Liver (tissue), 9 donors: Measurements from ENCODE around the gene IQCH. TPM values are rescaled to one million over a fixed set of nuclear protein-coding genes. Genes with fewer than 3 reads are reported as not detected.

Experiments
- DNase-seq: peaks from one replicate; pipeline ENCODE4 v3.0.0-alpha.2; 2017; ENCODE audit warnings: low spot score
- H3K27ac ChIP-seq, 2 donors: one replicate each; pipeline ENCODE4 v1.7.0; 2013; ENCODE audit warnings: inconsistent platforms in 2 of 2, low read length in 2 of 2, control low read depth in 1 of 2, low read depth in 1 of 2, mild to moderate bottlenecking in 1 of 2
- H3K27me3 ChIP-seq, 4 donors: one replicate each; pipeline versions ENCODE4 v1.6.1 to v1.7.0; 2013; ENCODE audit warnings: low read length in 3 of 4, inconsistent platforms in 1 of 4, mild to moderate bottlenecking in 1 of 4, moderate library complexity in 1 of 4; ENCODE audit not compliant: control insufficient read depth in 4 of 4, insufficient read depth in 4 of 4
- H3K36me3 ChIP-seq, 4 donors: one replicate each; pipeline versions ENCODE4 v1.6.1 to v1.7.0; 2013; ENCODE audit warnings: low read length in 3 of 4, mild to moderate bottlenecking in 3 of 4, low read depth in 1 of 4, moderate library complexity in 1 of 4; ENCODE audit not compliant: control insufficient read depth in 4 of 4, insufficient read depth in 3 of 4
- H3K4me1 ChIP-seq, 4 donors: one replicate each; pipeline versions ENCODE4 v1.6.1 to v1.7.0; 2013; ENCODE audit warnings: low read length in 3 of 4, mild to moderate bottlenecking in 3 of 4, moderate library complexity in 1 of 4; ENCODE audit not compliant: control insufficient read depth in 4 of 4, insufficient read depth in 4 of 4
- H3K4me3 ChIP-seq, 3 donors: one replicate each; pipeline versions ENCODE4 v1.6.1 to v1.7.0; 2013; ENCODE audit warnings: low read length in 3 of 3, control low read depth in 1 of 3, low read depth in 1 of 3, mild to moderate bottlenecking in 1 of 3
- H3K9ac ChIP-seq, 2 donors: one replicate each; pipeline ENCODE4 v1.7.0; 2013; ENCODE audit warnings: low read length in 2 of 2, mild to moderate bottlenecking in 2 of 2, moderate library complexity in 2 of 2, control low read depth in 1 of 2, low read depth in 1 of 2
- H3K9me3 ChIP-seq, 4 donors: one replicate each; pipeline versions ENCODE4 v1.6.1 to v1.7.0; 2013; ENCODE audit warnings: low read length in 3 of 4; ENCODE audit not compliant: control insufficient read depth in 4 of 4
- EGR1 ChIP-seq, 2 donors: IDR thresholded peaks; 2 replicates each; pipeline ENCODE4 v1.6.1; 2016 to 2018; ENCODE audit warnings: antibody characterized with exemption in 2 of 2, low read depth in 2 of 2
- FOXA1 ChIP-seq: IDR thresholded peaks from 2 replicates; pipeline ENCODE4 v1.6.1; 2016; ENCODE audit warnings: antibody characterized with exemption
- FOXA2 ChIP-seq: IDR thresholded peaks from 2 replicates; pipeline ENCODE4 v1.6.1; 2016; ENCODE audit warnings: antibody characterized with exemption
- GABPA ChIP-seq, 2 donors: IDR thresholded peaks in 1 of 2; conservative IDR thresholded peaks in 1 of 2; 2 replicates each; pipeline ENCODE4 v1.6.1; 2016; ENCODE audit warnings: antibody characterized with exemption in 2 of 2, mild to moderate bottlenecking in 1 of 2, moderate library complexity in 1 of 2
- HNF4A ChIP-seq, 2 donors: conservative IDR thresholded peaks; 2 replicates each; pipeline ENCODE4 v1.6.1; 2016; ENCODE audit warnings: antibody characterized with exemption in 2 of 2, mild to moderate bottlenecking in 2 of 2
- HNF4G ChIP-seq: IDR thresholded peaks from 2 replicates; pipeline ENCODE4 v1.6.1; 2016; ENCODE audit warnings: antibody characterized with exemption
- JUND ChIP-seq, 2 donors: IDR thresholded peaks; 2 replicates each; pipeline ENCODE4 v1.6.1; 2016; ENCODE audit warnings: antibody characterized with exemption in 2 of 2
- NR2F2 ChIP-seq: IDR thresholded peaks from 2 replicates; pipeline ENCODE4 v1.6.1; 2016; ENCODE audit warnings: antibody characterized with exemption
- RXRA ChIP-seq, 2 donors: IDR thresholded peaks; 2 replicates each; pipeline ENCODE4 v1.6.1; 2017 to 2018; ENCODE audit warnings: antibody characterized with exemption in 2 of 2, mild to moderate bottlenecking in 1 of 2
- TAF1 ChIP-seq: conservative IDR thresholded peaks from 2 replicates; pipeline ENCODE4 v1.6.1; 2016; ENCODE audit warnings: antibody characterized with exemption, mild to moderate bottlenecking
- YY1 ChIP-seq: IDR thresholded peaks from 2 replicates; pipeline ENCODE4 v1.6.1; 2016; ENCODE audit warnings: antibody characterized with exemption, mild to moderate bottlenecking
- WGBS: extraction: QIAGEN DNeasy Blood & Tissue Kit; methylation state at CpG from one replicate; pipeline ENCODE4 v1.1.7; 2013; 5-methylcytosine and 5-hydroxymethylcytosine counted together
- polyA plus RNA-seq, 2 donors: library from polyadenylated mRNA; stranded (reverse) in 1 of 2; unstranded in 1 of 2; fragments of 200-250 nt in 1 of 2; fragments of >200 nt in 1 of 2; fragmentation: Nextera tagmentation in 1 of 2; extraction: Ambion mirVana in 1 of 2; gene quantifications; one replicate each; pipeline versions ENCODE4 v1.2.1 to v1.2.3, GENCODE V29; 2013 to 2015
- total RNA-seq, 2 donors: library from RNA; depleted of rRNA; stranded (reverse); fragments of >200 nt; gene quantifications; one replicate each; pipeline ENCODE4 v1.2.3, GENCODE V29; 2014
- TF ChIP-seq, protein P1 (sequence below): IDR thresholded peaks from 2 replicates; pipeline ENCODE4 v1.6.1; 2016; ENCODE audit warnings: antibody characterized with exemption
- TF ChIP-seq, protein P2 (sequence below): IDR thresholded peaks from 2 replicates; pipeline ENCODE4 v1.6.1; 2016; ENCODE audit warnings: antibody characterized with exemption
- TF ChIP-seq, protein P3 (sequence below): IDR thresholded peaks from 2 replicates; pipeline ENCODE4 v1.6.1; 2016; ENCODE audit warnings: antibody characterized with exemption
- TF ChIP-seq, protein P4 (sequence below): IDR thresholded peaks from 2 replicates; pipeline ENCODE4 v1.6.1; 2016; ENCODE audit warnings: antibody characterized with exemption, mild to moderate bottlenecking
- donor health status: healthy.
- donor health status: healthy.
- donor health status: healthy.
- donor health status: healthy.
- donor health status: healthy.

Gene IQCH
- total and polyA plus RNA-seq, 4 donors, result 0.23 to 1.6 (median 0.86) TPM

DNA sequence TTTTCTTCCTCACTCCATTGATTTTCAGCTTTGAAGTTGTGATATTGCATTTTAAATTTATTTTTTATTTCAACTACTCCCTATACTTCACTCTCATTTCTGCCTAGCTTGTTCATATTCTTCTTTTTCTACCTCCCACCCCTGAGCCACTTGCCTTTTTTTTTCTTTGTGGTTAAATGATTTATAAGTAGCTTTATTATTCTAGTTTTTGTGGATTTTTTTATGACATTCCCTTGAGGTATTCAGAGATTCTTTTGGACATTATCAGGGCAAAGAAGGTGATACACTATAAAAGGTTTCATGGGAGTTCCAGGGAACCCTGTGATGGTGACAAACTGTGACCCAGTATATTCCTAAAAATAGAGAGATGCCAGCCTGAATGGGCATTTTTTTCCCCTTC, 269.6 kb downstream of the IQCH start:
- TF ChIP-seq, protein P1, sequence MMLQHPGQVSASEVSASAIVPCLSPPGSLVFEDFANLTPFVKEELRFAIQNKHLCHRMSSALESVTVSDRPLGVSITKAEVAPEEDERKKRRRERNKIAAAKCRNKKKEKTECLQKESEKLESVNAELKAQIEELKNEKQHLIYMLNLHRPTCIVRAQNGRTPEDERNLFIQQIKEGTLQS, result no peak
- no peak for TF ChIP-seq NR2F2
- Histone ChIP-seq H3K4me3 (no peak overlapping the region), H3K27ac (no peak overlapping the region), H3K36me3 (peaks cover 0 to 5% (median 1%) of the 10 kb centered on the region in 4 donors), H3K27me3 (no peaks in the 10 kb centered on the region), H3K4me1 (peaks cover 0 to 19% (median 7%) of the 10 kb centered on the region in 4 donors), H3K9me3 (no peaks in the 10 kb centered on the region), H3K9ac (peak overlapping the region in 1 of 2 donors; percentile 9)
- no peak for DNase-seq

DNA sequence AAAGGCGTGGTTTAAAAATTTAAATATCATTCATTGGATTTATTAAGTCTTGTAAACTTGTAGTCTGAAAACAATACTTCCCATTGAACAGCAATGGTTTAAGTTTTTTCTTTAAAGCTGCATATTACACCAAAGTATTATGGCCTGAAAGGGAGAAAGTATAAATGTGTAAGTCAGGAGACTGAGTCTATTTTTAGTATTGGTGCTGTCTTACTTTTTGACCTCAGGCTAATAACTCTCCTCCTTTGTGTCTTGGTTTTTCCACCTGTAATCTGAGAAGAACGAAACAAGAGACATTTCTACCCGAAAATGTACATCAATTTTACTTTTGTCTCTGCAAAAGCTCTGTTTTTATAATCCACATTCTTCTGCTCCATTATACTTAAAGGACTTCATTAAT, 273.9 kb downstream of the IQCH start:
- Histone ChIP-seq H3K27me3 (no peaks in the 10 kb centered on the region), H3K4me3 (no peak overlapping the region), H3K4me1 (peaks cover 0 to 4% (median 0%) of the 10 kb centered on the region in 4 donors), H3K9me3 (no peaks in the 10 kb centered on the region), H3K36me3 (peaks cover 0 to 5% (median 2%) of the 10 kb centered on the region in 4 donors), H3K9ac (no peak overlapping the region), H3K27ac (no peak overlapping the region)
- TF ChIP-seq FOXA1, result no peak
- no peak for TF ChIP-seq GABPA (IDR thresholded peaks at IDR 0.05 in 1 of 2, conservative IDR thresholded peaks at IDR 0.05 in 1 of 2)
- no peak for TF ChIP-seq RXRA (IDR thresholded peaks at IDR 0.05)
- TF ChIP-seq EGR1 (IDR thresholded peaks at IDR 0.05; ENCODE audit: low read depth in 2 of 2), result no peak
- no peak for TF ChIP-seq YY1
- TF ChIP-seq HNF4A (conservative IDR thresholded peaks at IDR 0.05), result no peak
- TF ChIP-seq NR2F2, result no peak
- TF ChIP-seq HNF4G, result no peak
- TF ChIP-seq FOXA2, result no peak
- no peak for TF ChIP-seq JUND (IDR thresholded peaks at IDR 0.05)
- TF ChIP-seq, protein P2, sequence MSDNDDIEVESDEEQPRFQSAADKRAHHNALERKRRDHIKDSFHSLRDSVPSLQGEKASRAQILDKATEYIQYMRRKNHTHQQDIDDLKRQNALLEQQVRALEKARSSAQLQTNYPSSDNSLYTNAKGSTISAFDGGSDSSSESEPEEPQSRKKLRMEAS, result no peak
- TF ChIP-seq, protein P3, sequence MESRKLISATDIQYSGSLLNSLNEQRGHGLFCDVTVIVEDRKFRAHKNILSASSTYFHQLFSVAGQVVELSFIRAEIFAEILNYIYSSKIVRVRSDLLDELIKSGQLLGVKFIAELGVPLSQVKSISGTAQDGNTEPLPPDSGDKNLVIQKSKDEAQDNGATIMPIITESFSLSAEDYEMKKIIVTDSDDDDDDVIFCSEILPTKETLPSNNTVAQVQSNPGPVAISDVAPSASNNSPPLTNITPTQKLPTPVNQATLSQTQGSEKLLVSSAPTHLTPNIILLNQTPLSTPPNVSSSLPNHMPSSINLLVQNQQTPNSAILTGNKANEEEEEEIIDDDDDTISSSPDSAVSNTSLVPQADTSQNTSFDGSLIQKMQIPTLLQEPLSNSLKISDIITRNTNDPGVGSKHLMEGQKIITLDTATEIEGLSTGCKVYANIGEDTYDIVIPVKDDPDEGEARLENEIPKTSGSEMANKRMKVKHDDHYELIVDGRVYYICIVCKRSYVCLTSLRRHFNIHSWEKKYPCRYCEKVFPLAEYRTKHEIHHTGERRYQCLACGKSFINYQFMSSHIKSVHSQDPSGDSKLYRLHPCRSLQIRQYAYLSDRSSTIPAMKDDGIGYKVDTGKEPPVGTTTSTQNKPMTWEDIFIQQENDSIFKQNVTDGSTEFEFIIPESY, result no peak
- TF ChIP-seq TAF1, result no peak
- TF ChIP-seq, protein P4, sequence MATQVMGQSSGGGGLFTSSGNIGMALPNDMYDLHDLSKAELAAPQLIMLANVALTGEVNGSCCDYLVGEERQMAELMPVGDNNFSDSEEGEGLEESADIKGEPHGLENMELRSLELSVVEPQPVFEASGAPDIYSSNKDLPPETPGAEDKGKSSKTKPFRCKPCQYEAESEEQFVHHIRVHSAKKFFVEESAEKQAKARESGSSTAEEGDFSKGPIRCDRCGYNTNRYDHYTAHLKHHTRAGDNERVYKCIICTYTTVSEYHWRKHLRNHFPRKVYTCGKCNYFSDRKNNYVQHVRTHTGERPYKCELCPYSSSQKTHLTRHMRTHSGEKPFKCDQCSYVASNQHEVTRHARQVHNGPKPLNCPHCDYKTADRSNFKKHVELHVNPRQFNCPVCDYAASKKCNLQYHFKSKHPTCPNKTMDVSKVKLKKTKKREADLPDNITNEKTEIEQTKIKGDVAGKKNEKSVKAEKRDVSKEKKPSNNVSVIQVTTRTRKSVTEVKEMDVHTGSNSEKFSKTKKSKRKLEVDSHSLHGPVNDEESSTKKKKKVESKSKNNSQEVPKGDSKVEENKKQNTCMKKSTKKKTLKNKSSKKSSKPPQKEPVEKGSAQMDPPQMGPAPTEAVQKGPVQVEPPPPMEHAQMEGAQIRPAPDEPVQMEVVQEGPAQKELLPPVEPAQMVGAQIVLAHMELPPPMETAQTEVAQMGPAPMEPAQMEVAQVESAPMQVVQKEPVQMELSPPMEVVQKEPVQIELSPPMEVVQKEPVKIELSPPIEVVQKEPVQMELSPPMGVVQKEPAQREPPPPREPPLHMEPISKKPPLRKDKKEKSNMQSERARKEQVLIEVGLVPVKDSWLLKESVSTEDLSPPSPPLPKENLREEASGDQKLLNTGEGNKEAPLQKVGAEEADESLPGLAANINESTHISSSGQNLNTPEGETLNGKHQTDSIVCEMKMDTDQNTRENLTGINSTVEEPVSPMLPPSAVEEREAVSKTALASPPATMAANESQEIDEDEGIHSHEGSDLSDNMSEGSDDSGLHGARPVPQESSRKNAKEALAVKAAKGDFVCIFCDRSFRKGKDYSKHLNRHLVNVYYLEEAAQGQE, result no peak
- WGBS, result 97% methylated on average over 3 of the region's 3 CpGs
- DNase-seq, result no peak
